Measurements from ENCODE around the gene C10orf105.
A peak's percentile ranks its signal among the peaks of the same experiment; 100 is the strongest.

The C10orf105 gene

GRCh38 chr10:71698737-71699136, 20.8 kb downstream of the C10orf105 start:
- no peak for DNase-seq (ENCODE audit: low read depth in 2 of 2)

- peak; percentile 12 to 15 for DNase-seq (ENCODE audit: low read depth in 2 of 2)
Observed at GRCh38 chr10:71697938-71698709, 21.5 kb downstream of the C10orf105 start.

- peak; percentile 39 to 40 for DNase-seq (ENCODE audit: low read depth in 2 of 2)
Observed at GRCh38 chr10:71696628-71697326, 22.8 kb downstream of the C10orf105 start.

- DNase-seq (ENCODE audit: low read depth in 2 of 2) = no peak
Observed at GRCh38 chr10:71695502-71696476, 23.8 kb downstream of the C10orf105 start.

GRCh38 chr10:71694567-71694968, 25.0 kb downstream of the C10orf105 start:
- DNase-seq (ENCODE audit: low read depth in 2 of 2) = no peak

- no peak for DNase-seq (ENCODE audit: low read depth in 2 of 2)
Observed at GRCh38 chr10:71694039-71694501, 25.5 kb downstream of the C10orf105 start.

GRCh38 chr10:71693377-71693776, 26.2 kb downstream of the C10orf105 start:
- no peak for DNase-seq (ENCODE audit: low read depth in 2 of 2)

GRCh38 chr10:71692598-71693306, 26.8 kb downstream of the C10orf105 start:
- DNase-seq (ENCODE audit: low read depth in 2 of 2) = no peak

GRCh38 chr10:71691405-71691804, 28.2 kb downstream of the C10orf105 start:
- DNase-seq (ENCODE audit: low read depth in 2 of 2) = no peak

- DNase-seq (ENCODE audit: low read depth in 2 of 2) = no peak
Observed at GRCh38 chr10:71690094-71690720, 29.4 kb downstream of the C10orf105 start.

- no peak for DNase-seq (ENCODE audit: low read depth in 2 of 2)
Observed at GRCh38 chr10:71688256-71688655, 31.3 kb downstream of the C10orf105 start.

GRCh38 chr10:71687480-71687879, 32.1 kb downstream of the C10orf105 start:
- no peak for DNase-seq (ENCODE audit: low read depth in 2 of 2)

- no peak for DNase-seq (ENCODE audit: low read depth in 2 of 2)
Observed at GRCh38 chr10:71687077-71687476, 32.5 kb downstream of the C10orf105 start.

- no peak for DNase-seq (ENCODE audit: low read depth in 2 of 2)
Observed at GRCh38 chr10:71685554-71686232, 33.9 kb downstream of the C10orf105 start.

- no peak for DNase-seq (ENCODE audit: low read depth in 2 of 2)
Observed at GRCh38 chr10:71684356-71685173, 35.0 kb downstream of the C10orf105 start.

GRCh38 chr10:71683301-71683700, 36.3 kb downstream of the C10orf105 start:
- no peak for DNase-seq (ENCODE audit: low read depth in 2 of 2)

- DNase-seq (ENCODE audit: low read depth in 2 of 2) = no peak
Observed at GRCh38 chr10:71681977-71682376, 37.6 kb downstream of the C10orf105 start.

- DNase-seq (ENCODE audit: low read depth in 2 of 2) = no peak
Observed at GRCh38 chr10:71679425-71679824, 40.2 kb downstream of the C10orf105 start.

- no peak for DNase-seq (ENCODE audit: low read depth in 2 of 2)
Observed at GRCh38 chr10:71678057-71678805, 41.3 kb downstream of the C10orf105 start.

Measured in stimulated activated CD8-positive, alpha-beta memory T cell treated with anti-CD3 and anti-CD28 coated beads, Interleukin-7, amount 100 ng/mL, for 1 hour (primary cell).